Heart left ventricle (tissue), 13 donors: ENCODE data around the gene ZNF277.

Source experiments
- CTCF ChIP-seq, 12 donors: fragments of 200-600 bp; sonication (generic) in 4 of 12; IDR thresholded peaks; one replicate each; pipeline versions ENCODE4 v1.5.0 to v1.8.0; 2018 to 2022; ENCODE audit warnings: antibody characterized with exemption in 12 of 12, mild to moderate bottlenecking in 5 of 12
- POLR2A ChIP-seq, 2 donors: fragments of 450-650 bp; IDR thresholded peaks; one replicate each; pipeline ENCODE4 v1.6.1; 2017; ENCODE audit warnings: antibody characterized with exemption in 2 of 2, mild to moderate bottlenecking in 2 of 2, moderate library complexity in 2 of 2
- donor health status: ischemic (EF 13 %, LVEDD 7.1; RV severe dilation, severe dysfunction).
- donor health status: DM: no; HTN: yes; CAD: no.
- donor health status: DM: no; HTN: no; CAD: no.
- donor health status: ischemic (EF 25% LVEDD 6.9; RV normal size, moderate dysfunction).
- donor health status: ischemic (EF 25% LVEDD 5.7; RV mildly dilated, moderate dysfunction).
- donor health status: ischemic (EF 35%, LVEDD 5.7; RV mildly dilated, moderate dysfunction).
- donor health status: nonischemic (EF 11% LVEDD 7.7; RV severe dilation, severe dysfunction).
- donor health status: DM: yes; HTN: yes; CAD: no.
- donor health status: PGD.
- donor health status: ischemic (EF 29% LVEDD 5.4; RV normal size, mild dysfunction).
- donor health status: nonischemic (EF 23%, LVEDD 6.1; RV moderate dilation, normal function).

GRCh38 chr7:112201839-112202238 lies 4.7 kb upstream of the ZNF277 start:
- no peak for TF ChIP-seq CTCF (IDR thresholded peaks at IDR 0.05)
- no peak for TF ChIP-seq POLR2A (IDR thresholded peaks at IDR 0.05)
